ENCODE data around the gene SUCO.

DNA sequence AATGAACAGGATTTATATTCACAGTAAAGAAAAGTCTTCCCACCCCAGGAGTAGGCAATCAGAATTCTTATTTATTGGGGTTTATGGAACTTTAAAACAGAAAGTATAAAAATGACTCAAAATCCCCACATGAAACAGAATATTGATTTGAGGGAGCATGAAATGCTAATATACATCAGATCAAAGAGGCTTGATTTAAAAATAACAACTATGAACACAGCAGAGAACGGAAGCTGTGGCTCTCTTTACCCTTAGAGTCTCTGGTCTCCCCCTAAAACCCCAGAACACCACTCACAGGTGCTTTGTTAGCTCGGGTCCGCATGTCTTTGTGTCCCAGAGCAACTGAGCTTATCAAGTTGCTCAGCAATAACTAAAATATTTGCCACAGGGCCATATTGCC, 94.8 kb downstream of the SUCO start:
- TF ChIP-seq, protein P1, sequence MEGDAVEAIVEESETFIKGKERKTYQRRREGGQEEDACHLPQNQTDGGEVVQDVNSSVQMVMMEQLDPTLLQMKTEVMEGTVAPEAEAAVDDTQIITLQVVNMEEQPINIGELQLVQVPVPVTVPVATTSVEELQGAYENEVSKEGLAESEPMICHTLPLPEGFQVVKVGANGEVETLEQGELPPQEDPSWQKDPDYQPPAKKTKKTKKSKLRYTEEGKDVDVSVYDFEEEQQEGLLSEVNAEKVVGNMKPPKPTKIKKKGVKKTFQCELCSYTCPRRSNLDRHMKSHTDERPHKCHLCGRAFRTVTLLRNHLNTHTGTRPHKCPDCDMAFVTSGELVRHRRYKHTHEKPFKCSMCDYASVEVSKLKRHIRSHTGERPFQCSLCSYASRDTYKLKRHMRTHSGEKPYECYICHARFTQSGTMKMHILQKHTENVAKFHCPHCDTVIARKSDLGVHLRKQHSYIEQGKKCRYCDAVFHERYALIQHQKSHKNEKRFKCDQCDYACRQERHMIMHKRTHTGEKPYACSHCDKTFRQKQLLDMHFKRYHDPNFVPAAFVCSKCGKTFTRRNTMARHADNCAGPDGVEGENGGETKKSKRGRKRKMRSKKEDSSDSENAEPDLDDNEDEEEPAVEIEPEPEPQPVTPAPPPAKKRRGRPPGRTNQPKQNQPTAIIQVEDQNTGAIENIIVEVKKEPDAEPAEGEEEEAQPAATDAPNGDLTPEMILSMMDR (IDR thresholded peaks at IDR 0.05; ENCODE audit: low read depth, low read length): no peak
- TF ChIP-seq EZH2phosphoT487 (IDR thresholded peaks at IDR 0.05; ENCODE audit: low read depth): no peak
